ENCODE results near the gene EIF2B4.

The EIF2B4 gene

DNA sequence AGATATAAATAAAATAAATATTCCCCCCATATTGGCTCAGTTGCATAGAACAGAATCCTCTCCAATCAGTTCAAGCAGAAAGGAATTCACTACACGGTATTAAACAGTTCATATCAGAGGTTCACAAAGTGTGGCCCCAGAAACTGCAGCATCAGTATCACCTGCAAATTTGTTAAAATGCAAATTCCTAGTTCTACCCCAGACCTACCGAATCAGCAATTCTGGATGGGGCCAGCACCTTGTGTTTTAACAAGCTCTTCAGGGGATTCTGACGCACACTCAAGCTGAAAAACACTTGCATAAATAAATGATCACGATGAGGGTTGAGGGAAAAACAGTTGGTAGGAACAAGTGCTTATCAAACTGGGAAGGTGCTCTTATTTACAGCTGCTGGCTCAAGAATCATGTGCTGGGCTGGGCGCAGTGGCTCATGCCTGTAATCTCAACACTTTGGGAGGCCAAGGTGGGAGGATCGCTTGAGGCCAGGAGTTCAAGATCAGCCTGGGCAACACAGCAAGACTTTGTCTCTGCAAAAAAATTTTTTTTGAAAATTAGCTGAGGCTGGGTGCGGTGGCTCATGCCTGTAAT, 19.9 kb downstream of the EIF2B4 start:
- TF ChIP-seq, protein P1, sequence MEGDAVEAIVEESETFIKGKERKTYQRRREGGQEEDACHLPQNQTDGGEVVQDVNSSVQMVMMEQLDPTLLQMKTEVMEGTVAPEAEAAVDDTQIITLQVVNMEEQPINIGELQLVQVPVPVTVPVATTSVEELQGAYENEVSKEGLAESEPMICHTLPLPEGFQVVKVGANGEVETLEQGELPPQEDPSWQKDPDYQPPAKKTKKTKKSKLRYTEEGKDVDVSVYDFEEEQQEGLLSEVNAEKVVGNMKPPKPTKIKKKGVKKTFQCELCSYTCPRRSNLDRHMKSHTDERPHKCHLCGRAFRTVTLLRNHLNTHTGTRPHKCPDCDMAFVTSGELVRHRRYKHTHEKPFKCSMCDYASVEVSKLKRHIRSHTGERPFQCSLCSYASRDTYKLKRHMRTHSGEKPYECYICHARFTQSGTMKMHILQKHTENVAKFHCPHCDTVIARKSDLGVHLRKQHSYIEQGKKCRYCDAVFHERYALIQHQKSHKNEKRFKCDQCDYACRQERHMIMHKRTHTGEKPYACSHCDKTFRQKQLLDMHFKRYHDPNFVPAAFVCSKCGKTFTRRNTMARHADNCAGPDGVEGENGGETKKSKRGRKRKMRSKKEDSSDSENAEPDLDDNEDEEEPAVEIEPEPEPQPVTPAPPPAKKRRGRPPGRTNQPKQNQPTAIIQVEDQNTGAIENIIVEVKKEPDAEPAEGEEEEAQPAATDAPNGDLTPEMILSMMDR (conservative IDR thresholded peaks at IDR 0.05) = no peak
- no peak for TF ChIP-seq ZFX (IDR thresholded peaks at IDR 0.05)
- no peak overlapping the region for H3K27ac ChIP-seq

GRCh38 chr2:27347641-27348040, 22.5 kb downstream of the EIF2B4 start:
- TF ChIP-seq ZFX (IDR thresholded peaks at IDR 0.05) = no peak
- TF ChIP-seq, protein P1 (conservative IDR thresholded peaks at IDR 0.05) = no peak
- H3K27ac ChIP-seq = no peak overlapping the region

DNA sequence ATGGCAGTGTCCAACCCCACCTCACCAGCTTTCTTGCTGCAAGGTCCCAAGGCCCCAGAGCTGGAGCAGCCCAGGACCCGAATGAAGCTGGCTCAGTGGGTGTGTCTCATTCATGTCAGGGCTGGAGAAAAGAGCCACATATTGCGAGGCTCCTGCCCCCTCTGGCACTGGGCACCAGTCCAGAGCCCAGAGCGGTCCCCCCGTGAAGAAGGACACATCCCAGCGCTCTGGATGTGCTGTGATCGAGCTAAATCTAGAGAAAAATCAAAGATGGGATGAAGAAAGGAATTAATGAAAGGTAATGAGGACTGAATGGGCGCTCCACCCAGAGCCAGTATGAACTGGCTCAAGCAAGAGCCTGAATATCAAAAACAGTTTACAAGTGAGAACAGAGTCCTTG, 34.0 kb downstream of the EIF2B4 start:
- H3K27ac ChIP-seq = no peak overlapping the region
- no peak for TF ChIP-seq ZFX (IDR thresholded peaks at IDR 0.05)
- TF ChIP-seq, protein P1 (conservative IDR thresholded peaks at IDR 0.05) = no peak

DNA sequence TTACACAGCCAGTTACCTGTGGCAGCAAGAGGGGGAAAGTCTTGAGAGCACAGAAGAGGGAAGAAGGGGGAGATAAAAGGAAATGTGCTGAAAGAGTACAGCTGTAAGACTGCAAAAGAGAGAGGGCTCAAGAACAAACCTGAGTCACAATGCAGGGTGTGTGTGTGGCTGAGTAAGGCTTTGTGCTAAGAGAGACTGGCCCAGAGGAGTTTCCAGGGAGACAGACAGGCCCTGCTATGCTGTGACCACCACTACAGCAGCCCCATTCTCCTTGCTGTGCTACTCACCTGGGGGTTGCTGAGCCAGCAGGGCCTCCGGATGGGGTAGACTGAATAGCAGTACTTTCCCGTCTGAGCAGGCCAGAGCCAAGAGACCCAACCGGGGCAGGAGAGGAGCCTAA, 34.8 kb downstream of the EIF2B4 start:
- TF ChIP-seq, protein P1 (conservative IDR thresholded peaks at IDR 0.05) = no peak
- no peak for TF ChIP-seq ZFX (IDR thresholded peaks at IDR 0.05)
- no peak overlapping the region for H3K27ac ChIP-seq

GRCh38 chr2:27324720-27325119, 45.4 kb downstream of the EIF2B4 start:
- TF ChIP-seq, protein P1 (conservative IDR thresholded peaks at IDR 0.05) = no peak
- TF ChIP-seq ZFX (IDR thresholded peaks at IDR 0.05) = no peak
- H3K27ac ChIP-seq = no peak overlapping the region

- H3K27ac ChIP-seq = peak overlapping the region; percentile 95
- TF ChIP-seq ZFX (IDR thresholded peaks at IDR 0.05) = no peak
- TF ChIP-seq, protein P1 (conservative IDR thresholded peaks at IDR 0.05) = no peak
Measured at GRCh38 chr2:27323596-27324285, 46.4 kb downstream of the EIF2B4 start.

- TF ChIP-seq, protein P1 (conservative IDR thresholded peaks at IDR 0.05) = no peak
- peak; percentile 69; the same call in 1 of the 2 replicates for TF ChIP-seq ZFX (IDR thresholded peaks at IDR 0.05)
- H3K27ac ChIP-seq = peak within 1 kb of the TSS; percentile 95
Measured at GRCh38 chr2:27322766-27323595, 47.2 kb downstream of the EIF2B4 start, which contains the start of gene MPV17. Gene MPV17, minus strand, starts transcription at chr2:27323097. Its CDS starts 580 bp downstream, at chr2:27322517.

Measured in C4-2B (cell line).